Activated naive CD8-positive, alpha-beta T cell treated with anti-CD3 and anti-CD28 coated beads, Interleukin-2, amount 50 U/mL, for 16 hours (primary cell): ENCODE measurements around the gene ANKRD33B.
"Not testable (repeated sequence)": the region's sequence is repeated elsewhere in the genome, so short reads cannot be mapped to it uniquely, and the experiment has no call there.

Experiments used
- DNase-seq: peaks from one replicate; pipeline ENCODE4 v3.0.0-alpha.2; 2020; ENCODE audit warnings: low read depth, low spot score

ANKRD33B gene

DNA sequence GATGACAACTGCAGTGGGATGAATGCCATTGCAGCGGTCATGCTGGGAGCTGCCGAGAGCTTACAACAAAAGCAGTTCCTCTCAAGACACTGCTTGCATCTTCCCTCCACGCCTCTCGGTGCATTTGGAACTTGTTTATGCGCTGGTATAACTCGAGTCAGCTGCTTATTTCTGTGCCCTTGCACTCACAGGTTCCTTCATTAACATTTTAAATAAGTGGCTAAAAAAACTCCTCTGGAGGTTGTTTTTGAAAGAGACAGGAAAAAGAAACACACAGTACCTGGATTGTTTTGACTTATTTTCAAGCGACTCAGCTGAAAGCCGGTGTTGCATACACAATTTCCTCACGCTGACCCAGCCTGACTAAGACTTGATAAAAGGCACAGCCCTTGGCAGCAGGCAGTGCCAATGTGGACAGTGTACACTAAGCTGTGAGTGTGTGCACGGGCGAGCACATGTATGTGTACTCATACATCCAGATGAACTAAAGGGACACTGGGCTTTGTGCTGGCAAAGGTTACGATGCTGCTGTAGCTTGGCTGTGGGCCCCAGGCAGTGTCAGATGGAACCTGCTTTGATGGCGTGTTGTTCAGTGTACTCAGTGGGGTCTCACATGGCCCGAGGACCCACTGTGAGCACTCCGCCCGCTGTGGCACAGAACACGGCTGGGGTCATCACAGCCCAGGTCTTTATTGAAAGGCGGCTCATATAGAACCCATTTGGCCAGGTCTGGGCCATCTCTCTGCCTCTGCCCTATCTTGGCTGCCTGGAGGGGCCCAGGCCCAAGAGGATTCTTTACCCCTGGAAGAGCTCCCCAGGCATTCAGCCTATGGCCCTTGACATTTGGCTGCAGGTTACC, 92.3 kb downstream of the ANKRD33B start:
- DNase-seq, result no peak

DNA sequence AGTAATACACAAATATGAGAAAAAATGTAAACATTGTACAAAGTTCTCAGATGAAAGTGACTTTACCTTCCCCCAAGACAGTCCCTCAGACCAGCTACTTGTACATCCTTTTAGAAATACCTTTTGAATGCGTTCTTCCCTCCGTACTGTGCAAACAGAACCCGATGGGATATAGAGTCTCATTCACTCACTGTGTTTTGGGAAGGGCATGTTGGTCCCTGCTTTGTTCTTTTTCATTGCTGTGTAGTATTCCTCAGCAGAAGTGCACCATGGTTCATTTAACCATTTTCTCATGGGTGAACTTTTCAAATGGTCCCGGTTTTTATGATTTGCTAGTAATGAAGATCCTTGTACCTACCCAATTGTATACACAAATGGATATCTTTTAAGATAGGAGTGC, 94.4 kb downstream of the ANKRD33B start:
- DNase-seq, result no peak

DNA sequence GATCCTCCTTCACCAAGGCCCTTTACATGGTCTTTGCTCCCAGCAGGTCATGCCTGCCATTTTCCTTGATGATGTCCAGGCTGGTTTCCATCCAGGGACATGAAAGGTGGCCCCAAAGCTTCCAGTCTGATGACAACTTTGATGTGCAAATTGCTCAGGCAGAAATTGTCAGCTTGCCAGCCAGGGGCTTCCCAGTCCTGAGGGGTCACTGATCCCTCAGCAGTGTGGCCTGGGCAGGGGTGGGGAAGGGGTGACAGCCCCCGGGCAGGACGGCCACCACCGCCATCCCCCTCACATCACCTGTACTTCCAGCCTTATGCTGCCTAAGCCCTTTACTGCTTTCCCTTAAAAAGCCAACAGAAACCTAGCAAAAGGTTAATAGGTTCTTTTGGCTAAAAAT, 96.3 kb downstream of the ANKRD33B start:
- DNase-seq, result no peak

DNA sequence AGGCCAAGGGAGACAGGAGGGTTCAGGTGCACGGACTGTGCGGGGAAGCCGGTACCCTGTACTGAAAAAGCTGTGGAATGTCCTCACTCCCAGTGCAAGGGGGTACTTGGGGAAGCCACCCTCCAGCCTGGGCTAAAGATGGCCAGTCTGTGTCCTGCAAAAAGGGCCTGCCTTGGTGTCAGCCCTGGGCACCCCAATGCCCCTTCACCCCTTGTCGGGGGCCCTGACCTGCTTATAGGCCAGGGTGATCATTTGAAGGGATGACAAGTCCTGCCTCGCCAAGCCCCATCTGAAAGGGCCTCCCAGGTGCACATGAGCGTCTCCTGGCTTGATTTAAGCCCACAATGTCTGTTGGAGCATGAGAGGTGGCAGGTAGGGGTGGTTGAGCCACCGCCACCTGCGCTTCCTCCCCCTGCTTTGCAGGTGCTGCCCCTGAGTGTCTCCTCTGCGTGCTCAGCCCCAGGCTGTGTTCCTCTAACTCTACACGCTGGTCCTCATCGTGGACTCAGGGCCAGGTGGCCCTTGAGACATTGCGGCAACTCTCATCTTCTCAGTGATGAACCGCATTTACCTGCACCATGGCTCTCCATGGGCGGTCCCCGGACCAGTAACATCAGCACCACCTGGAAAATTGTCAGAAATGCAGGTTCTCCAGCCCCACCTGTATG, 97.0 kb downstream of the ANKRD33B start:
- no peak for DNase-seq

DNA sequence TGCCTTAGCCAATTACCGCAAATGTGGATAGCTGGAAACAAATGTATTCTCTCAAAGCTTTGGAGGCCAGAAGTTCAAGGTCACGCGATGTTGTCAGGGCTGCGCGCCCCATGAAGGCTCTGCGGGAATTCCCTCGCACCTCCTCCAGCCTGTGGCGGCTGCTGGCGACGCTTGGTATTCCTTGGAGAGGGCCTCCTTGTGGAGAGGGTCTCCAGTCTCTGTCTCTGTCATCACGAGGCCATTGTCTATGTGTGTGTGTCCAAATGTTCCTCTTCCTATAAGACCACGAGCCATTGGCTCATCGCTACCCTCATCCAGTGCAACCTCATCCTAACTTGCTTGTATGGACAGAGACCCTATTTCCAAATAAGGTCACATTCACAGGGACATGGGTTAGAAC, 97.5 kb downstream of the ANKRD33B start:
- no peak for DNase-seq

DNA sequence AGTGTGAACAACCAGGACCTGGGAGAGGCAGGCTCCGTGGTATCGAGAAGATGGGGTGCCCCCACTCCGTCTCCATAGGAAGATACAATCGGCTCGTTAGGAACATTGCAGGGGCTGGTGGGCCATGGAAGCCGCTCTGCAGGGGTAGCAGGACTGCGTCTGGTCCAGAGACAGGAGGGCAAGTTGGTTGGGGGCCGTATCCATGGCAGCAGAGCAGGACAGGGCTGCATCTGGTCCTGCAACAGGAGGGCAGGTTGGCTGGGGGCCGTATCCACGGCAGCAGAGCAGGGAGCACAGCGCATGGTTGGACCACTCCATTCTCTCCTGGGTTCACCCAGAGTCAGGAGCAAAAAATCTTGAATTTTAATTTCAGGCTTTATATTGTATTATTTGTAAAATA, 98.2 kb downstream of the ANKRD33B start:
- no peak for DNase-seq

DNA sequence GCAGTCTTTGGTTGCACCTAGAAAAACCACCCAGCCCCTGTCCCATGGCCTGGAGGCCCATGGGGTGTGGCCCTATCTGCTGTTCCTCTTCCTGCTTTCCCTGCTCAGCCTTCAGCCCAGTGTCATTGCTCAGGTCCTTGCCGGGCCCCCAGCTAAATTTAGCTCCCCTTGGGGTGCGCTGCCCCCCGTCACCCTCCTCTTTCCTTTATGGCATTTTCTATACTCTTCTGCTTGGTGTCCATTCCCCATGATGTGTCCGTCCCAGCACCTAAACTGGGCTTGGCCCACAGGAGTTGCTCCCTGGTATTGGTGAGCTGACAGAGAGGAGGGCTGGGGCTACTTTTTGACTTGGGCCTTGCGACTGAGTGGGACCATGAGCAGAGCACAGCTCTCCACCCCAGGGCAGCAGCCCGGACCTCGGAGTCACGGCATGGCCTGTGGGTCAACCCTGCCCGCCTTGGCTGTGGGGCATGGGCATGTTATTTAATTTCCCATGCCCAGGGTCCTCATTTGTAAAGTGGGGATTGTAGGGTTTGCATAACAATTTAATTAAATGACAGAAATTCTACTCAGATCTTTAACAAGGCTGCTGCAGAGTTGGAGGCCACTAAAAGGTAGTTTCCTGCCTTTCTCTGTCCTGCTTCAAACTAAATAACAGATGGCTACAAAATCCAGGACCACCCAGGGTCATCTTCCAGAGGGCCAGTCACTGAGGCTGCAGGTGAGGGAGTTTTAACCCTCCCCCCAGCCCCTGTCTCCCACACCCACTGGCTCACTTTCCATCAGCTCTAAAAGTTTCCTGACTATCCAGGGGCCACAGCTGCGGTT, 99.0 kb downstream of the ANKRD33B start:
- no peak for DNase-seq

DNA sequence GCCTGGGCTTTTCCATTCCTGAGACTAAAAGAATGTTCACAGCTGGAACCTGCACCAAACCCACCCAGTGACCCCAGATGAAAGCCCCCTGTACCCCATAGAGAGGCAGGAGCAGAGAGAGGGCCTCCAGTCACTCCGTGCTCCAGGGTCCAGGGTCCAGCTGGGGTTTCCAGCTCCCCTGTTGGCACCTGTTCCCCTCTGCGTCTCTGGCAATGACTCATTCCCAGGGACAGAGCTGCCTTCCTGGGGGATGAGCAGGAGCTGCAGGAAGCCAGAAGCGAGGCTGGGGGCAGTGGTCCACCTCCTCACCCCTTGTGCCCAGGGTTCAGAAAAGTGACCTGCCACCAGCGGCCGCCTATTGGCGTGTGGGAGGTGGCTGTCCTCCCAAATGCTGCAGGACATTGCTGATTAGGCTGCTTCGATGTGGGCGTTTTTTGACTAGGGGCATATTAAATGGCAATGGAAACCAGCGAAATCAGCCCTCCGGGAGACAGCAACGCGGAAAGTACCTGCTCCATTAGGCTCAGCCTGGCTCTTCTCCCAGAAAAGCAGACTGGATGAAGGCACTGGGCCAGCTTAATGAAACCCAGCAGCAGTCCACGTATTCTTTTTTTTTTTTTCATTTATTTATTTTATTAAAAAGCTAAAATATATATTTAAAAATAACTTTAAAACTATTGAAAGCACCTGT, 99.8 kb downstream of the ANKRD33B start:
- DNase-seq, result no peak

DNA sequence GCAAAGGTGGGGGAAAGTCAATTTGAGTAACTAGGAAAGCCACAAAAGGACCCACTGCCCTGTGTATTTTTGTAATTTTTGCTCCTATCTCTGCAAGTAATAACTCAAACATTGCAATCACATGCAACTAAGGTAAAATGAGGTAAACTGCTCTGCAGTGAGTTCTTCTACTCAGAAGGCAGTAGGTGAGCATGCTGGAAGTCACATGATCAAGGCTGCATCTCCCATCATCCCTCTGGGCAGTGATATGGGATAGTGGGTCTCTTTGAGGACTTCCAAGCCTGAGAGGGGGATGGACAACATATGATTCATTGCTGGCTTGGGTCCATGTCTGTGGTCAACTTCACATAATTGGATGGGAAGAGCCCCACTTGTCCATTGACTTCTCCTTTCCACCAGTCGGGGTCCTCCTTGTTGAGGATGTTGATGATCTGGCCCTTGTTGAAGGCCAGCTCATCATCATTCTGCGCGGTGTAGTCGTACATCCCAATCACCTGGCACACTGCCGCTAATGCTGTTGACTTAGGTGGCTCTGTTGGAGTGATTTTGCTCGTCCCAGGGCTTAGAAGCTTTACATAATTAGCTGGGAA, 100.4 kb downstream of the ANKRD33B start:
- not testable (repeated sequence) for DNase-seq

DNA sequence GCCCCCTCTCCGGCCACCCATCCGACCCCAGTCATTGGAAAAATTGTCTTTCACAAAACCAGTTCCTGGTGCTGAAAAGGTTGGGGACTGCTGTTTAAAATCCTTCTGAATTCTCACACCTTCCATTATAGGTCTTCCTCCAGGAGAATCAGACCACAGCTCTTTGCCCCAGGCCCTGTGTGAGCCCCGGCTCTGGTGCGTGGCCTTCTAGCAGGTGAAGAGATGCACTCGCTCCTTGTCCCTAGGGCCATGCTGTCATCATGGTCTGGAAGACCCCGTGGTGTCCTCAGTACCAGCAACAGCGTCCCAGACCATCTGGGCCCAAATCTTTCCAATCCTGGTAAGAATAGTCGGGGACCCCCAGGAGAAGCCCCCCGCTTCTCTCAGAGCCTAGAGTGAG, 101.9 kb downstream of the ANKRD33B start:
- DNase-seq, result no peak

DNA sequence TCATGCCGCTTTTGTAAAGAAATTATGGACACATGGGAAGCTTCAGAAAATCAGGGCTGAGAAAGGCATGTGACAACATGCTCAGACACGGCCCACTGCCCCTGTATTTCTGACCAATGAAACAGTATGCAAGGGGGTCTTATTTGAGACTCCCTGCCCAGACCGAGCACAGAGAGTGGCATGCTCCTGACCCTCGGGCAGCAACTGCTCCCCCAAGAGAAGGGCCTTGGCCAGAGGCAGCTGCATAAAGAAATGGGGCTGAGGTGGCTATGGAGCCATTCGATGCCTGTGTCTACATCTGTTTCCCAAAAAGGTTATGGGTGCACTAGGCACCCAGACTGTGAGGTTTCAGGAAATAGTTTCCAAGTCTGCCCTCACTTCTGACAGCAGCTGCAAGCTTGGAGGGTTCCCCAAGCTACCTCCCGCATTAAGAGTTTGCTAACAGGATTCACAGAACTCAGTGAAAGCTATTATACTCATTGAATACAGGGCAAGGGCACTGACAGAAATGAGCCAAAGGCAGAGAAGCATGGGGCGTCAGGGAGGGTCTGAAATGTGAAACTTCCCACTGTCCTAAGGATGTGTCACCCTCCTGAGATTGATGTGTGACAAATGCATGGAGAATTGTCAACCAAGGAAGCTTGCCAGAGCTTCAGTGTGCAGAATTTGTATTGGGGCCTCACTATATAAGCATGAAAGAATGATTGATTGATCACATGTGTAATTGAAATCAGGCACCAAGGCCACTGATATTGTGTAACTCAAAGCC, 102.8 kb downstream of the ANKRD33B start:
- no peak for DNase-seq

DNA sequence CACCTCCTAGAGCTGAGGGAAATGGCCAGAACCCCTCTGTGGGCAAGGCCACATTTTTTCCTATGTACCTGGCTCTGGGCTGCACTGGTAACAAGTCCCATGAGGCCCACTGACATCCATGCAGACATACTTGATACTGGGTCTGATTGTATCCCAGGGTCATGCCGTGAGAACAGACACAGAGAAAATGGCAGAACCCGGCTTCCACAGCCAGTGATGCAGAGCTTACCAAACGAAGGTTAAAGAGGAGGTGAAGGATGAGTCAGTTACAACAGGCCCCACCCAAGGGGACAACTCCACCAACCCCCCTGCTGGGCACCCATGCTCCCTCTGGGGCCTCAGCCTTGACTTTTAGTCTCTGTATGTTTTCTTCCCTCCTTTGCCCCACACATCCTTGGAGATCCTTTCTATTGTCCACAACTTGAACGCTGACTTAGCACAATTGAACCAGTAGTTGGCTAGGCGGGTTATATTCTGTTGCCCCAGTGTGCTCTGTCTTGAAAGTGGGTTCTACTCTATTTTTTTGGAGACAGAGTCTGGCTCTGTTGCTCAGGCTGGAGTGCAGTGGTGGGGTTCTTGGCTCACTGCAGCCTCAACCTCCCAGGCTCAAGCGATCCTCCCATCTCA, 103.7 kb downstream of the ANKRD33B start:
- DNase-seq, result no peak

DNA sequence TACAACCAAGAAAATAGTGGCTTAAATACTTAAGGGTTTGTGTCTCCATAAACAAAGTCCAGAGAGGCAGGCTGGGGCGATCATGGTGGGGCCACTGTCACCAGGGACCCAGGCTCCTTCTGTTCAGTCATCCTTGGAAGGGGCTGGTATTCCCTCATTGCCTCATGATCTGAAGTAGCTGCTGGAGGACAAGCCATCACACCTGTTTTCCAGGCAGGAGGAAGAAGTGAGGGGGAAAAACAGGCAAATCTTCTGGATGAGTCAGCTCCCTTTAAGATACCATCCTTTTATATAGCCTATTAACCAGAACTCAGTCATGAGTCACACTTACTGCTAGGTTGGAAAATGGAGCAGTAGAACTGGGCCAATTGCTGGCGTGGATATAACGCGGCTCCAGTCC, 104.8 kb downstream of the ANKRD33B start:
- DNase-seq, result no peak

DNA sequence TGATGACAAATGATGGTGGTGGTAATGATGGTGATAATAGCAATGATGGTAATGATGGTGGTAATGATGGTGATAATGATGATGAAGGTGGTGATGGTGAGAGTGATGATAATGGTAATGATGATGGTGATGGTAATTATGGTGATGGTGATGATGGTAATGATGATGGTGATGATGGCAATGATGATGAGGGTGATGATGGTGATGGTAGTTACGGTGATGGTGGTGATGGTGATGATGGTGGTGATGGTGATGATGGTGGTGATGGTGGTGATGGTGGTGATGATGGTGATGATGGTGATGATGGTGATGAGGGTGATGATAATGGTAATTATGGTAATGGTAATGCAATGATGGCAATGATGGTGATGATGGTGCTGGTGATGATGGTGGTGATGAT, 106.1 kb downstream of the ANKRD33B start:
- no peak for DNase-seq

DNA sequence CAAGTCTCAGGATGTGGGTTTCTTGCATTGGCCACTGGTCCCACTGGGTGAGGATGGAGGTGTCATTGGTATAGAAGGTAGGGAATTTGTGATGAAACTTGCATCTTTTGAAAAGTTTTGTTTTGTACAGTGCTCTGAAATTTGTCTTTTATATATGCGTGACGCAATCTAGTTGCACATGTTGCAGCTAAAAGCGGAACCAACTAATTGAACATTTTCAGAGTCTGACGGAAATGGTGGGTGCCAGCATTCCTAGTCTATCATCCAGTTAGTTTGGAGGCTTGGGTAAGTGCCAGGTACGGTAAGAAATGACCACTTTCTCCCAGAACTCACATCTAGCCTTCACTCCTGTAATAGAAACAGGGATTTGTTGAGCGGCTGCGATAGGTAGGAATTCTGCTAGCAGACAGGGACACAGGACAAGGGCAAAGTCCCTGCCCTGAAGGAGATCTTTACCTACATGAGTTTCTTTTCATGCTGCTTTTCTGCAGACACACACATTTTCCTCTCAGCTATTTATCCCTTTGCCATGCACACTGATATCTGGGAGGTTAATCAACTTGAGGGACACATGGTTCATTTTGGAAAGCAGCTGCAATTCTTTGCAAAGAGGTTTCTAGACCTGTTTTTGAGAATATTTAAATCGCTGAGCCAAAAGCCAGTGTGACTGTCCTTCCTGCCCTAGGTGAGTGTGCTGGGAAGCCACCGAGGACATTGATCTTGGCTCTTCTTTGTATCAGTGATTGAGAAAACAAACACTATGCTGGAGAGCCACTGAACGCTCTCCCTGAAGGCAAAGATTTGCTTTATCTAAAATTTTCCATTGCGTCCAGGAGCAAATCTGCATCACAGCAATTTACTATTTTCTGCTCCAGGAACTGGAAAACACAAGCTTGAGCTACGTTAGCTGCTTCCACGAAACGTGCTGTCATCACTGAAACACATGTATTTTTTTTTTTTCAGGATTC, 107.5 kb downstream of the ANKRD33B start:
- no peak for DNase-seq

DNA sequence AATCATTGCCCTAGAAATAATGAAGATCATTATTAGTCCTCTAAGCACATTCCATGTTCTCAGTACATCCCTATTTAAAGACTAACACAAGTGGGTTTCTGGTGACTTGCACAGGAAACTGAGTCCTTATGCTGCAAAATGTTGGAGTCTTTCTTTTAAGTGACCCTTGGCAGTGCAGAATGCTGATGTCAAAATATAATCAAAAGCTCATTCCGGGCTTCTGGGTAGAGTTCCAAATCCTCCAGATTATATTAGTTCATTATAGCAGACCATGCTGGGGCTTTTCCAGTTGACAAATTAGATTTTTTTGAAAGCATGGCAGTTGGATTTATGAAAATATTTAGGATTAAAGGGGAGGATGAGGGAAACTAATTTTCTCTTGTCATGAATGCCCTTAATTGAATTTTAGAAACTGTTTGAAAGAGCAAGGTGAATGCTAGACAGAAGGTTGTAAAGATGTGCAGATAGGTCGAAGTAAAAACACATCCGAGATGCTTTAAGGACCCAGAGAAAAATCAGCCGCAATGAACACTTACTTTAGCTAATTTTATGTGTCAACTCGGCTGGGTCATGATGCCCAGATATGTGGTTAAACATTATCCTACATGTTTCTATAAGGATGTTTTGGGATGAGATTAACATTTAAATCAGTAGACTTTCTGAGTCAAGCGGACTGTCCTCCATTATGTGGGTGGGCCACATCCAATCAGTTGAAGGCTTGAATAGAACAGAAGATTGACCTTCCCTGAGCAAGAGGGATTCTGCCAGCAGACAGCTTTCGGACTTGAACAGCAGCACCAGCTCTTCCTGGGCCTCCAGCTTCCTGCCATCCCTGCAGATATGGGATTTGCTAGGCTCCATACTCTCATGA, 108.5 kb downstream of the ANKRD33B start:
- DNase-seq, result no peak

DNA sequence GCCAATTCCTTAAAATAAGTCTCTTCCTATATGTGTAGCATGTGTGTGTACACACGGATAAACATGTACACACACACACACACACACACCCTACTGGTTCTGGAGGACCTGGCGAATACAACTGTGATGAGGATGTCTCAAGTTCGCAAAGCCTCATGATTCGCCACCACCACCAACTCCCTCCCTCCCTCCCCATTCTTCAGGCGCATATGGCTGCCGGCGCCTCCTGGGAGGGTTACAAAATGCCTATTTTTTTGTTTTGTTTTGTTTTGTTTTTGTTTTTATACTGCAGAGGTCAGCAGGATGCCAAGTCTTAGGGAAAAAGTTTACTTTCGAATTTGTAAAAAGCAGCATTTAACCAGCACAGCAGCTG, 109.1 kb downstream of the ANKRD33B start:
- no peak for DNase-seq

DNA sequence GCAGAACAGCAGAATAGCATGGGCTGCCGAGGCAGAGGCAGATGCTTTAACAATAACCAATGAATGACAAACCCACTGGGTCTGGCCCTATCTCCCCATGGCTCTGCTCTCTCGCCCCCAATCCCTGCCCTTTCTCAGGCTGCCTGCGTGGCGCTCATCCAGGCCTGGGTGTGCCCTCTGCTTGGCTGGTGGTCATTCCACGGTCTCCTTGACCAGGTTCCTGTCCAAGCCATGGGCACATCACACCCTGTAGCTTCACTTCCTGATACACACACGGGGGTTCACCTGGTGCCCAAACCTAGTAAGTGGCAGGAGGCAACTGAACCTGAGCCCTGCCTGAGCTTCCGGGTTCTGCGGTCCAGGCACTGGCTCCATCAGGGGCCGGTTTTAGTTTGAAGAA, 109.5 kb downstream of the ANKRD33B start:
- DNase-seq, result no peak
